ENCODE results near the gene C1orf146. TPM values are rescaled to one million over a fixed set of nuclear protein-coding genes. Genes with fewer than 3 reads are reported as not detected.

The C1orf146 gene, protein sequence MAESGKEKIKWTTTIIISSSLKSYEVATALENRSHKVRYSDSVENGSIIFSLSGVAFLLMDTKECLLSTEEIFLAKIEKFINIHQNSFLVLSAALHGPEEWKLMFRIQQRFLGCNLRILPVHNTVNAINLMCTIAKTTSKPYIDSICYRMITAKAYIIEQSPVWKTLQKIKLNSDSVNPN
- not detected in 2 replicates for polyA plus RNA-seq (2011; rRNA removed)
- polyA minus RNA-seq (2011; rRNA and poly(A)+ RNA removed) = not detected in 2 replicates

DNA sequence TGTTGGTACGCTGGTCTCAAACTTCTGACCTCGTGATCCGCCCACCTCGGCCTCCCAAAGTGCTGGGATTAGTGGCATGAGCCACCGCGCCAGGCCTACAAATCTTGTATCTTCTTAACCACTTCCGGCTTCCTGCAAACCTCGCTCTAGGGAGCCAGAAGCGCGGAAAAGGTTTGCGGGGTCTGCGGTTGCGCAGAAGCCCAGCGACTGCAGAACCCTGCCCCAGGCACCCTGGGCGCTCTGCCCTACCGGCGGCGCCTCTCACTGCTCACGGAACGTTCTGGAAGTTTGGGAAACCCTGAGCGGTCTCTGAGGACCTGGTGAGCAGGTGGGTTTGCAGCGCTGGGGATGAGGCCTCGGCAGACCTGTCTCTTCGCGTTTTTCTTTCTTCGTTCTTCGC is at the start of gene C1orf146:
TSS of gene C1orf146 (plus strand) at position 195 of the 400 bp plus-strand sequence. CDS start 13,506 bp downstream, outside the sequence.
- ChIA-PET POLR2A (no interaction called here), CTCF (no interaction called here)
- Histone ChIP-seq H3K9me3 (ENCODE audit: control insufficient read depth, insufficient read depth, low read length) (no peaks in the 10 kb centered on the region; the same call in 1 of the 2 replicates), H3K27me3 (ENCODE audit: control insufficient read depth, insufficient read depth, low read length) (no peaks in the 10 kb centered on the region), H3K4me3 (ENCODE audit: low read depth, low read length) (no peak within 1 kb of the TSS), H3K27ac (ENCODE audit: low read depth, low read length) (no peak within 1 kb of the TSS)
- TF ChIP-seq, protein P1, sequence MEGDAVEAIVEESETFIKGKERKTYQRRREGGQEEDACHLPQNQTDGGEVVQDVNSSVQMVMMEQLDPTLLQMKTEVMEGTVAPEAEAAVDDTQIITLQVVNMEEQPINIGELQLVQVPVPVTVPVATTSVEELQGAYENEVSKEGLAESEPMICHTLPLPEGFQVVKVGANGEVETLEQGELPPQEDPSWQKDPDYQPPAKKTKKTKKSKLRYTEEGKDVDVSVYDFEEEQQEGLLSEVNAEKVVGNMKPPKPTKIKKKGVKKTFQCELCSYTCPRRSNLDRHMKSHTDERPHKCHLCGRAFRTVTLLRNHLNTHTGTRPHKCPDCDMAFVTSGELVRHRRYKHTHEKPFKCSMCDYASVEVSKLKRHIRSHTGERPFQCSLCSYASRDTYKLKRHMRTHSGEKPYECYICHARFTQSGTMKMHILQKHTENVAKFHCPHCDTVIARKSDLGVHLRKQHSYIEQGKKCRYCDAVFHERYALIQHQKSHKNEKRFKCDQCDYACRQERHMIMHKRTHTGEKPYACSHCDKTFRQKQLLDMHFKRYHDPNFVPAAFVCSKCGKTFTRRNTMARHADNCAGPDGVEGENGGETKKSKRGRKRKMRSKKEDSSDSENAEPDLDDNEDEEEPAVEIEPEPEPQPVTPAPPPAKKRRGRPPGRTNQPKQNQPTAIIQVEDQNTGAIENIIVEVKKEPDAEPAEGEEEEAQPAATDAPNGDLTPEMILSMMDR (IDR thresholded peaks at IDR 0.05; ENCODE audit: low read depth, low read length) = no peak
- DNase-seq (ENCODE audit: low read depth, low spot score) = no peak

DNA sequence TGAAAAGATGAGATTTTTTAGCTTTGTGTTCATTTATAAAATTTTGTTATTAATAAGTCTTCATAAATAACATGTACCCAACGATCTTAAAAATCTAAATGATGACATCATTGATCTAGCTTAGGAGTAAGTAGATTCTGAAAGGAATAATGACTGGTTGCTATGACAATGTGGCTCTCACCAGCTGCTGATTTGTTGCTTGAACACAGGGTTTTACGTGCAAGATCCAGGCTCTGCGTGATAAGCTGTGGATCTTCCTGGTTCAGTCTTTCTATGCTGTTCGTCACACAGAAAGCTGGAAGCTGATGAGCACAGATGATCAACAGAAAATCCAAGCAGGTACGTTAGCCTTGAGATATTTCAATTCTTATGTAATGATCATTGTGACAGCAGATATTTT is 49.1 kb upstream of the C1orf146 start:
- H3K4me3 ChIP-seq (ENCODE audit: low read depth, low read length) = peak overlapping the region; percentile 29; the same call in 1 of the 2 replicates
- H3K9me3 ChIP-seq (ENCODE audit: control insufficient read depth, insufficient read depth, low read length) = no peaks in the 10 kb centered on the region
- ChIA-PET POLR2A (no interaction called here), CTCF (interaction anchor here (1.6 kb wide), 1 partner anchor 171 kb away, joined by 5 read pairs; no protein-coding TSS in a partner anchor)
- TF ChIP-seq, protein P1 (IDR thresholded peaks at IDR 0.05; ENCODE audit: low read depth, low read length) = no peak
- no peaks in the 10 kb centered on the region for H3K27me3 ChIP-seq (ENCODE audit: control insufficient read depth, insufficient read depth, low read length)
- DNase-seq (ENCODE audit: low read depth, low spot score) = no peak
- no peak overlapping the region for H3K27ac ChIP-seq (ENCODE audit: low read depth, low read length)

DNA sequence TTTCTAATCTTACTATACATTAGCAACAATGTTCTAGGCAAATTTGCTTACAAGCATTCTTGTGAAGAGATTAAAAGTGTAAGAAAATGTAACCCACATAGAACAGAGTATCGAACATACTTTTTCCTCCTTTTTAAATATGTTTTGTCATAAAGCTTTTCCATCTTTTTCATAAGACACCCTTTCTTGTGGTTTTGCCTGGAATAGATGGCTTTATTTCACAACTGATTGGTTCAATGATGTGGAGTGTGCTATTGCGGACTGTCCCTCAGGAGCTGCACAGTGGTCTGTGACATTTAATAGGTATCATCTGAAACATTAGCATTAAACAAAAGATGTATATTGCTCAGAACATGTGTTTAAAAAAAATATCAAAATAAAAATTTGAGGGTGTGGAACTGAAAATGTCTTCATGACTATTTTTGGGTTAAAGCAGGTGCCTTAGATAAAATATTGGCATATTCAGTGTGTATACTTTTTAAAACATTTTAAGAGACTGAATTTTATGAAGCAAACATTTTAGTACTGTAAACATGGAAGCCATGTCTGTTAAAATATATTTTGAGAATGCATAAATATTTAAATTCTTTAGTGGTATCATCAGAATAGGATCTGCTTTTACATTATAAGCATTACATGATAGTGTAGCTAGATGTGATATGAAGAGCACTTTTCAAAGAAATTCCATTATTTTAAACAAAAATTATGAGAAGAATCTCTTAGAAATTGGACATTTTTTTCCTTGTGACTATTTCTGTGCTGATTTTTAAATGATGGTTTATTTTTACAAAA is 48.3 kb upstream of the C1orf146 start:
- ChIA-PET POLR2A (no interaction called here), CTCF (interaction anchor here (1.6 kb wide), 1 partner anchor 172 kb away, joined by 5 read pairs; no protein-coding TSS in a partner anchor)
- Histone ChIP-seq H3K27ac (ENCODE audit: low read depth, low read length) (no peak overlapping the region), H3K4me3 (ENCODE audit: low read depth, low read length) (peak overlapping the region; percentile 39), H3K27me3 (ENCODE audit: control insufficient read depth, insufficient read depth, low read length) (no peaks in the 10 kb centered on the region), H3K9me3 (ENCODE audit: control insufficient read depth, insufficient read depth, low read length) (no peaks in the 10 kb centered on the region)
- no peak for DNase-seq (ENCODE audit: low read depth, low spot score)
- TF ChIP-seq, protein P1 (IDR thresholded peaks at IDR 0.05; ENCODE audit: low read depth, low read length) = no peak

GRCh38 chr1:92184632-92185031 is 33.1 kb upstream of the C1orf146 start:
- H3K27me3 ChIP-seq (ENCODE audit: control insufficient read depth, insufficient read depth, low read length) = no peaks in the 10 kb centered on the region
- CTCF ChIA-PET = interaction anchor here (0.5 kb wide), 1 partner anchor 107 kb away, joined by 3 read pairs; no protein-coding TSS in a partner anchor
- peak; percentile 41 for DNase-seq (ENCODE audit: low read depth, low spot score)
- H3K9me3 ChIP-seq (ENCODE audit: control insufficient read depth, insufficient read depth, low read length) = no peaks in the 10 kb centered on the region
- H3K4me3 ChIP-seq (ENCODE audit: low read depth, low read length) = no peak overlapping the region; the same call in 1 of the 2 replicates
- TF ChIP-seq, protein P1 (IDR thresholded peaks at IDR 0.05; ENCODE audit: low read depth, low read length) = no peak
- POLR2A ChIA-PET = no interaction called here
- H3K27ac ChIP-seq (ENCODE audit: low read depth, low read length) = no peak overlapping the region

GRCh38 chr1:92186081-92186480 is 31.6 kb upstream of the C1orf146 start:
- ChIA-PET POLR2A (no interaction called here), CTCF (no interaction called here)
- H3K9me3 ChIP-seq (ENCODE audit: control insufficient read depth, insufficient read depth, low read length) = no peaks in the 10 kb centered on the region
- H3K27me3 ChIP-seq (ENCODE audit: control insufficient read depth, insufficient read depth, low read length) = no peaks in the 10 kb centered on the region
- TF ChIP-seq, protein P1 (IDR thresholded peaks at IDR 0.05; ENCODE audit: low read depth, low read length) = no peak
- no peak overlapping the region for H3K4me3 ChIP-seq (ENCODE audit: low read depth, low read length)
- DNase-seq (ENCODE audit: low read depth, low spot score) = no peak
- H3K27ac ChIP-seq (ENCODE audit: low read depth, low read length) = no peak overlapping the region
